Endometrial microvascular endothelial cells (primary cell): ENCODE results near the gene ACAP3. TPM values are rescaled to one million over a fixed set of nuclear protein-coding genes. Genes with fewer than 3 reads are reported as not detected.

ENCODE experiments used
- in situ Hi-C: cut with HindIII; loops from 2 replicates; pipeline ENCODE4 v1.10.0; 2017; ENCODE audit warnings: low sequenced_read_pairs, low pct_unique_long_range_greater_than_20kb; ENCODE audit errors: inconsistent ontology term
- total RNA-seq: library from RNA; depleted of rRNA; stranded (reverse); fragments of >200 nt; gene quantifications from one replicate; pipeline ENCODE4 v1.2.3, GENCODE V29; 2015; ENCODE audit errors: inconsistent ontology term

The ACAP3 gene
- total RNA-seq, 1 donor from 2014 or later, result 28.7 TPM

DNA sequence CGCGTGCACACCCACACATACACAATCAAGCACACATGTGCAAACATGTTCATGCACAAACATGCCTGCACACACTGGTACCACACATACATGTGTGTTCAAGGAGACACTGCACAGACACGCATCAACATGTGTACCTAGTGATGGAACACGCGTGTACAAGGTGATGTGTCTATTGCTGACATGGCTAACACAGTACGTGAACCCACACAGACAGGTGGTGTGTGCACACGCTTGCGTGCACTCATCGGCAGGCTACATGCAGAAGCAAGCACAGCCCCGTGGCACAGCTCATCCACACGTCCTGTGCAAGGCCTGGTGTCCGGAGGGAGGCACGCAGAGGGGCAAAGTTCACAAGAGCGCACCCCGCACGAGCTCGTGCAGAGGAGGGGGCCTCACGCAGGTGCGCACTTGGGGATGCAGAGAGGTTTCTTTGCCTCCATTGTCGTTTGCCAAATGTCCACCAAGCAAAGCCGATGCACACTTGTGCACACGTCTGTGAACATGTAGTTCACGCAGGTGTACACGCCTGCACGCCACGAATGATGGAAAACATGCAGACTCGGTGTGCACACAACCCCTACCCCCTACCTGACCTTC is 969 bp downstream of the ACAP3 start:
- in situ Hi-C loops, result no loop called here

GRCh38 chr1:1306070-1306660 is 1.6 kb downstream of the ACAP3 start:
- in situ Hi-C loops, result no loop called here

DNA sequence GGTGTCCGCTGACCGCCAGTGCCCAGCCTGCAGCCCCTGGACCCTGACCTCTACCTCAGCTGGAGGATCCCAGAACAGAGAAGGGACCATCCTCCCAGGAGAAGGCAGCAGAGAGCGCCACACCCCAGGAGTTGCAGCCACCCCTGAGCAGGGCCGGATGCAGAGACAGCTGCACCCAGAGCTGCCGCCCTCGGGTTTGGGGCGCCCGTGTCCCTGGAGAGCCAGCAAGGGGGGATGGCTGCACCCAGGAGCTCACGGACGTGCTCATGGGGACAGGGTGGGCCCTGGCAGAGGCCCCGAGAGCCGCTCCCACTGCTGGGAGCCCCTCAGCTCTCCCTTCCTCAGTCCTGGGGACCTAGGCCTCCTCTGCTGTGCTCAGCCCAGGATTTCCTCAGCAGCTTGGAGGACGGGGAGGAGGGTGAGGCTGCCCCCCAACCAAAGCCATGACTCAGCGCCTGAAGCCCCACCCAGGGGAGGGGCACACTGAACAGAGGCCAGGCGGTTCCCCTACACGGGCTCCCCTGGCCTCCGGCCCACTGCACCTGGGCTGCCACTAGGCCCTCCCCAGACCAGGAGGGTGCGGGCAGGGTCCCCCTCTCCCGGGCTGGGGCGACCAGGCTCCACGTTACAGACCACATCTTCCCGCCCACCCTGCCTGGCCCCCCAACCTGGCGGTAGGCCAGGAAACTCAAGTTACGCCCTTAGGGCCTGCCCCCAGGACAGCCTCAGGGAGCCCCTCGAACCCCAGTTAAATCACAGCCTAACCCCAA is 2.2 kb downstream of the ACAP3 start:
- in situ Hi-C loops, result no loop called here

GRCh38 chr1:1304331-1305299 is 3.1 kb downstream of the ACAP3 start:
- in situ Hi-C loops, result no loop called here

DNA sequence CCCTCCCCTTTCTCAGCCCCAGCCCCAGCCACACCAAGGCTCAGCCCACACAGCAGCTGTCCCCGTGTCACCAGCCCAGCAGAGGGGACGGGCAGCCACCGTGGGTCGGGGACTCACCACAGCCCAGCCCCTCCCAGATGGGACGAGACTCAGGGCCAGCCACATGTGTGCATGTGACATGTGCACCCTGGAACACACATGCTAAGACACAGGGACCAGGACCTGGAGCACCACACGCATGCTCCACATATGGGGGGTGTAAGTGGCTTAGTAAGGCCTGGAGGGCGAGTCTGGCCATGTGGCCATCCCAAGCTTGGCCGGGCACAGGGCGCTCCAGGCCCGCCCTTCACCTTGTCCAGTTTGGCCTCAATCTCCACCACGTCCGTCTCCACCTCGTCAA is 4.0 kb downstream of the ACAP3 start:
- in situ Hi-C loops, result no loop called here

GRCh38 chr1:1302951-1303509 is 4.7 kb downstream of the ACAP3 start:
- in situ Hi-C loops, result no loop called here

- in situ Hi-C loops, result no loop called here
Measured at GRCh38 chr1:1302006-1302430, 5.7 kb downstream of the ACAP3 start.

GRCh38 chr1:1300352-1300739 is 7.4 kb downstream of the ACAP3 start:
- in situ Hi-C loops, result no loop called here

DNA sequence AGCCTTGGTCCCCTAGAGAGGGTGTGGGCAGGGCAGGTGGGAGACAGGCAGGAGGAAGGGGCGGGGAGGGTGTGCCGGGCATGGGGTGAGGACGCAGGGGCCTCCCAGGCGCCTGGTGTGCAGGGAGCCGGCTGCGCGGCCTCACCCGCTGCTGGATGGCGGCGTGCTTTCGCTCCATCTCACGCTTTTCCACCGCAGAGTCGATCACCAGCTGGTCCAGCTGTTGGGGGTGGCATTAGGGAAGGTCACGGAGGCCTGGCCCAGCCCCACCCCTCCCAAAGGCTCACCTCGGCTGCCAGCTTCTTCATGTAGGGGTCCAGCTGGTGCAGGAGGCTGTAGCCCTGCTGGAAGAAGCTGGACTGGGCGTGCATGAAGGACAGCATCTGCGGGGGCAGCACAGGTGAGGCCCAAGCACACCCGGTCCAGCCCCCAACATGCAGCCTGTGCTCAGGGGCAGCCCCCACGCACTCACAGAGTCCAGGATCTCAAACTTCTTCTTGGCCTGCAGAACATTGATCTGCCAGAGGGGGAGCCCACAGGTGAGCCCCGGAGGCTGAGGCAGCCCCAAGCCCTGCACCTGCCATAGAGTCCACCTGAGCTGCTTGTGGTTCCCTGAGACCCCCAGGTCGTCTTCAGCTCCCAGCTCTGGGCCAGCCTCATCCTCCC is 7.9 kb downstream of the ACAP3 start:
- in situ Hi-C loops, result no loop called here

DNA sequence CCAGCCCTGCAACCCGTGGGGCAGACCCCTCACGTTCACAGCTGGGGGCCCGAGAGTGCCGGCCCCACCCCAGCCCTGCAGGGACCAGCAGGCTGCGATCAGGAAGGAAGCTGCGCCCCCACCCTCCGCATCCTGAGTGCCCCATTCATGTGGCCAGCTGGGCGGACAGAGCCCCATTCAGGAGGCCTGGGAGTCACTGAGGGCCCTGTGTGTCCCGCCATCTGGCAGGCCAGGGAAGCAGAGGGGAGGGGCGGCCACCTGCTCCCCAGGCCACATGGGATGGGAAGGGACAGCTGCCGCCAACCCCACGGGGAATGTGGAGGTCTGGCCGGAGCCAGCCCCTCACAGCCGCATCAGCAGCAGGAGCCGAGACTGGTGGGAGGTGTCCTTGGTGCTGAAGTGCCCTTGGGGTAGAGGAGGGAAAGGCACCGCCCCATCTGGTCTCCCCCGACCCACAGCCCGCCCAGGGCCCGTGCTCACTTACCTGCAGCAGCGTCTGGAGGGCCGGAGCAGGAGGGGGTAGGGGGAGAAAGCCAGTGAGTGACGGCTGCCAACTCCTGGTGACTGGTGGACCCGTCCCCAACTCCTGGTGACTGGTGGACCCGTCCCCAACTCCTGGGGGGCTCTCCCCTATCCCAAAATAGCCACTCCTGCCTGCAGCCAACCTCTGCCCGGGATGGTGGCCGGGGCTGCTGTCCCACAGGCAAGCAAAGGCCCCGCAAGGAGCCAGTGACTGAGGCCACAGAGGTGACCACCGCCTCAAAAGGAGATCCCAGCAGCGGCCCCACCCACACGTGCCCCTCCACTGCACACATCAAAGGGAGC is 8.7 kb downstream of the ACAP3 start:
- in situ Hi-C loops, result no loop called here

GRCh38 chr1:1297802-1298424 is 9.8 kb downstream of the ACAP3 start:
- in situ Hi-C loops, result no loop called here

DNA sequence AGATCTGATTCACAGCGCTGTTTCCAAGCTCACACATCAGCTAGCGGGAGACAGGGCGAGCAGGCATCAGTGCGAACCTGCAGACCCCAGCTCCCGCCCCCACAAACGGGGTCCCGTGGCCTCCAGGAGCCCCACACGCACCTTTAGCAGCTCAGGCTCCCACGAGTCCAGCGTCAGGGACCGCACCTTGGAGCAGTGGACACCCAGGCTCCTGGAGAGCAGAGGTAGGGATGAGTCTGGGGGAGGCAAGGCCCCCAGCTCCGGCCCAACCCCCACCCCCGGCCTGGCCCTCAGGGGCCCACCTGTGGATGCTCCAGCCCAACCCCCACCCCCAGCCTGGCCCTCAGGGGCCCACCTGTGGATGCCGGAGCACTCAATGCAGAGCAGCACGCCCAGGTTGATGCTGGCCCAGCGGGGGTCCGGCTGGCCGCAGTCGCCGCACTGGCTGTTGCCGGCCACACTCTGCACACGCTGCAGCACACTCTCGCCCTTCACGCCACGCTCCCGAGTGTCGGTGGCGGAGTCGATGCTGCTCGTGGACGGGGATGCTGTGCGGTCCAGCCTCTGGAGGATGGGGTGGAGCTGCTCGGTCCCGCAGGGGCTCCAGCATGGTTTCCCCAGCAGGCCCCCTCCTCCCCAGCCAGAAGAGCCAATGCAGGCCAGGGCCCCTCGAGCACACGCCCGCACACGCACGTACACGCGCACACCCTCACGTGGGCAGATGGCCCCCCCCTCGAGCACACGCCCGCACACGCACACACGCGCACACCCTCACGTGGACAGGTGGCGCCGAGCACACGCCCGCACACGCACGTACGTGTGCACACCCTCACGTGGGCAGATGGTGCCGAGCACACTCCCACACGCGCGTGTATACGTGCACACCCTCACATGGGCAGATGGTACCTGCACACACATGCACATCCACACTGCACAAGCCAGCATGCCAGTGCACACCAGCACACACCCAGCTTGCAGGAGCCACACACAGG is 11.4 kb downstream of the ACAP3 start:
- in situ Hi-C loops, result no loop called here

DNA sequence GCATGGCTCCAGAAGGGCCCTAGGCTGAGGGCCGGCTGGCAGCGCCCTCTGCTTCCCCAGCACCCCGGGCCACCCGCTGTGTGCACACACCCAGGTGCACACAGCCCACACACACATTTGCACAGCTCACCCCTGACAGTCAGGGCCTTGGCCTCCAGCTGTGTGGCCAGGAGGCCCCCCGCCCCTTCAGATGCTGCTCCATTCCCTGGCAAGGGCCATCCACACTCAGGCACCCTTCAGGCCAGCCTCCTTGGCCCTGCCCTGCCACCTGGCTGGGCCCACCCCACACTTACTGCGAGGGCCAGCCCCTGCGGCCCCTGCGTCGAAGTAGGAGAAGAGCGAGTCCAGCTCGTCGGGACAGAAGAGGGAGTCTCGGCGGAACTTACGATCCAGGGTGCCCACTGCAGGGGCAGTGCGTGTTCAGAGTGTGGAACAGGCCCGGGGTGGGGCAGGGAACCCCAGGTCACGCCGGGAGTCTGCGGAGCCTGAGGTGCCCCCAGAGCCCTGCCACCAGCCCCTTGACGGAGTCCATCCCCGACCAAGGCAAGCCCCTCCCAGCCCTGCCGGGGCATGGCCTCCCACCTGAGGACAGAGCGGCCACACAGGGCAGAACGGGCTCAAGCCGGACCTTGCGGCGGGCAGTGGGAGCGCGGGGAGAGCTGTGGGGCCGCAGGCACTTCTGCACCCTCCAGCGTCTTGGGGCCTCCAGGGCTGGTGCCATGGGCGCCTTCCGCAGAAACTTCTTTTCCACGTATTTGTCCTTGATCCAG is 12.4 kb downstream of the ACAP3 start:
- in situ Hi-C loops, result no loop called here

GRCh38 chr1:1294250-1294890 is 13.4 kb downstream of the ACAP3 start:
- in situ Hi-C loops, result no loop called here
